HepG2 (cell line): ENCODE results near the gene SBNO1. TPM values are rescaled to one million over a fixed set of nuclear protein-coding genes. Genes with fewer than 3 reads are reported as not detected.
A peak's percentile ranks its signal among the peaks of the same experiment; 100 is the strongest.

Source experiments
- DNMT3B ChIP-seq: conservative IDR thresholded peaks from 2 replicates; pipeline ENCODE4 v1.6.1; 2016; ENCODE audit warnings: missing biosample characterization, control low read depth
- MED13 ChIP-seq: sonication (generic); formaldehyde crosslinking; IDR thresholded peaks from 2 replicates; pipeline ENCODE4 v1.5.0; 2020; ENCODE audit warnings: missing genetic modification reagents
- MEF2D ChIP-seq: sonication (generic); formaldehyde crosslinking; IDR thresholded peaks from 2 replicates; pipeline ENCODE4 v1.5.1; 2020; ENCODE audit warnings: mild to moderate bottlenecking, missing genetic modification reagents
- MEIS1 ChIP-seq: sonication (generic); formaldehyde crosslinking; IDR thresholded peaks from 2 replicates; pipeline ENCODE4 v1.9.0; 2021; ENCODE audit warnings: mild to moderate bottlenecking, missing genetic modification reagents, moderate library complexity, borderline replicate concordance
- RERE ChIP-seq: IDR thresholded peaks from 2 replicates; pipeline ENCODE4 v1.6.1; 2016; ENCODE audit warnings: low read depth, missing genetic modification reagents, missing compliant biosample characterization
- RNF2 ChIP-seq: fragments of 450-650 bp; conservative IDR thresholded peaks from 2 replicates; pipeline ENCODE4 v1.6.1; 2016; ENCODE audit warnings: low read depth
- TBX2 ChIP-seq: sonication (generic); formaldehyde crosslinking; IDR thresholded peaks from 2 replicates; pipeline ENCODE4 v1.5.0; 2020; ENCODE audit warnings: missing genetic modification reagents, mild to moderate bottlenecking, borderline replicate concordance
- ZBTB25 ChIP-seq: IDR thresholded peaks from 2 replicates; pipeline ENCODE4 v1.6.1; 2018; ENCODE audit warnings: missing genetic modification reagents
- ZBTB46 ChIP-seq: sonication (generic); formaldehyde crosslinking; IDR thresholded peaks from 2 replicates; pipeline ENCODE4 v1.4.0; 2020; ENCODE audit warnings: mild to moderate bottlenecking, missing genetic modification reagents, borderline replicate concordance
- ZNF280B ChIP-seq: sonication (generic); formaldehyde crosslinking; IDR thresholded peaks from 2 replicates; pipeline ENCODE4 v1.5.0; 2020; ENCODE audit warnings: missing genetic modification reagents, mild to moderate bottlenecking, borderline replicate concordance
- ZNF335 ChIP-seq: sonication (generic); formaldehyde crosslinking; IDR thresholded peaks from 2 replicates; pipeline ENCODE4 v1.4.0; 2020; ENCODE audit warnings: missing genetic modification reagents
- ZNF34 ChIP-seq: sonication (generic); formaldehyde crosslinking; IDR thresholded peaks from 2 replicates; pipeline ENCODE4 v1.4.0; 2020; ENCODE audit warnings: mild to moderate bottlenecking, missing genetic modification reagents, borderline replicate concordance
- ZNF572 ChIP-seq: sonication (generic); formaldehyde crosslinking; IDR thresholded peaks from 2 replicates; pipeline ENCODE4 v1.5.1; 2020; ENCODE audit warnings: mild to moderate bottlenecking, missing genetic modification reagents
- ZNF605 ChIP-seq: sonication (generic); formaldehyde crosslinking; IDR thresholded peaks from 2 replicates; pipeline ENCODE4 v1.8.0; 2022; ENCODE audit warnings: mild to moderate bottlenecking, missing genetic modification reagents
- ZSCAN29 ChIP-seq: sonication (generic); formaldehyde crosslinking; conservative IDR thresholded peaks from 2 replicates; pipeline ENCODE4 v1.4.0; 2020; ENCODE audit warnings: mild to moderate bottlenecking, missing genetic modification reagents
- polyA plus RNA-seq, 8 experiments: library from polyadenylated mRNA; depleted of rRNA in 3 of 8; stranded (reverse) in 7 of 8; unstranded in 1 of 8; fragments of >200 nt; fragmentation: Illumina TruSeq in 4 of 8; extraction: Trizol in 4 of 8; gene quantifications; 2 replicates each; pipeline versions ENCODE4 v1.2.1 to v1.2.3, GENCODE V29; 2011 to 2016; ENCODE audit warnings: low read depth in 4 of 8, missing spikeins in 1 of 8, mixed read lengths in 1 of 8; ENCODE audit not compliant: insufficient read depth in 1 of 8
- total RNA-seq, 5 experiments: library from RNA; depleted of rRNA; stranded (reverse); fragments of >200 nt; fragmentation: Illumina TruSeq; extraction: Trizol; gene quantifications; 2 replicates each; pipeline ENCODE4 v1.2.3, GENCODE V29; 2016; ENCODE audit warnings: low read depth in 1 of 5
- TF ChIP-seq, protein P1 (sequence below): sonication (generic); formaldehyde crosslinking; IDR thresholded peaks from 2 replicates; pipeline ENCODE4 v1.4.0; 2020; ENCODE audit warnings: missing genetic modification reagents

Gene SBNO1
- total and polyA plus RNA-seq, 2 of the 13 experiments (the other 11 are each of a cell fraction or from before 2014, with no cell fraction given) = 10.9 to 40.2 TPM

DNA sequence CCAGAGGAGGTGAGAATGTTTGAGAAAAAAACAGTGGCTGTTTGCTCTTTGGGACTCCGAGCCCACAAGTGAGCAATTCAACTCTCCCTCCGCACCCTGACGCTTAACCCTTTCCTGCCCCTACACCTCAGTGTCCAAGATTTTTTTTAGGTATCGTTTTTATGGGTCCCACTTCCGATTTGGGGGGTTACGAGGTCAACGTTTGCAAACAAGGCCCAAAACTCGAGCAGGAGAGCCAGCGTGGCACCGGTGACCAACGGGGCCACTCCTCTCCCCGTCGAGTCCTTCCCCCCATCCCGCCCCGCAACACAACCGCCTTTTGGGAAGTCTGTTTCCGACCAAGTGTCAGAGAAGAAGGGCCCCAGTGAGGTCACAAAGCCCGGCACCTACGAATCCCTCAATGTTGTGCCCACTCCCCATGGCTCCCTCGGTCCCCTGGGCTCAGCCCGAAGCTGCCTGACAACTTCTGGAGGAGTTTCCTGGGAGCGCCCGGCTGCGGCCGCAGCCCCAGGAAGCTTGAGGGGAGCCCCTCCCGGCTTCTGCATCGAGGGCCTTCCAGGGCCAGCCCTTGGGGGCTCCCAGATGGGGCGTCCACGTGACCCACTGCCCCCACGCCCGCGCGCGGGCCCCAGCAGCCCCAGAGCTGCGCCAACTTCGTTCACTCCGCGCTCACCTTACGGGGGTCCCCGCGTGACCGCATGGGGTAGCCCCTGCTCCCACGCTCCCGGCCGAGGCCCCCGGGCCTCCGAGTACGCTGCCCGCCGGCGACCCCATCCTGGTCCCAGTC, 94.2 kb downstream of the SBNO1 start (continued):
- TF ChIP-seq ZNF280B (CRISPR knock-in tag) = no peak
- TF ChIP-seq DNMT3B (CRISPR knock-in tag) = no peak
- TF ChIP-seq ZNF605 (CRISPR knock-in tag) = peak; percentile 44; the same call in 1 of the 2 replicates
- peak; percentile 74 for TF ChIP-seq RERE (CRISPR knock-in tag)
- TF ChIP-seq MEIS1 (CRISPR knock-in tag) = no peak
- no peak for TF ChIP-seq ZSCAN29 (CRISPR knock-in tag)
- no peak for TF ChIP-seq RNF2
- TF ChIP-seq MED13 = no peak
- no peak for TF ChIP-seq ZBTB46 (CRISPR knock-in tag)
- TF ChIP-seq ZNF34 (CRISPR knock-in tag) = no peak
- peak; percentile 86; the same call in 1 of the 2 replicates for TF ChIP-seq TBX2
- TF ChIP-seq MEF2D (CRISPR knock-in tag) = no peak
- 0 out of 2 replicates have a peak, but pooled peaks have one; percentile 18 for TF ChIP-seq ZBTB25 (CRISPR knock-in tag)
- TF ChIP-seq ZNF572 (CRISPR knock-in tag) = no peak
- TF ChIP-seq ZNF335 (CRISPR knock-in tag) = no peak
- TF ChIP-seq, protein P1, sequence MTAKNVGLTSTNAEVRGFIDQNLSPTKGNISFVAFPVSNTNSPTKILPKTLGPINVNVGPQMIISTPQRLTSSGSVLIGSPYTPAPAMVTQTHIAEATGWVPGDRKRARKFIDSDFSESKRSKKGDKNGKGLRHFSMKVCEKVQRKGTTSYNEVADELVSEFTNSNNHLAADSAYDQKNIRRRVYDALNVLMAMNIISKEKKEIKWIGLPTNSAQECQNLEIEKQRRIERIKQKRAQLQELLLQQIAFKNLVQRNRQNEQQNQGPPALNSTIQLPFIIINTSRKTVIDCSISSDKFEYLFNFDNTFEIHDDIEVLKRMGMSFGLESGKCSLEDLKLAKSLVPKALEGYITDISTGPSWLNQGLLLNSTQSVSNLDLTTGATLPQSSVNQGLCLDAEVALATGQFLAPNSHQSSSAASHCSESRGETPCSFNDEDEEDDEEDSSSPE (CRISPR knock-in tag) = peak; percentile 43; the same call in 1 of the 2 replicates
